KOPT-K1 (cell line): ENCODE data around the gene STK38.
"Not testable (repeated sequence)": the region's sequence is repeated elsewhere in the genome, so short reads cannot be mapped to it uniquely, and the experiment has no call there.

Experiments used
- H3K27ac ChIP-seq: fragments of 200-600 bp; sonication (generic); 2 replicates; pipeline ENCODE4 v1.5.1; 2016; ENCODE audit warnings: antibody characterized with exemption, mild to moderate bottlenecking, low read depth, low read length; ENCODE audit not compliant: poor library complexity, severe bottlenecking
- H3K36me3 ChIP-seq: fragments of 200-600 bp; sonication (generic); 2 replicates; pipeline ENCODE4 v1.5.1; 2017; ENCODE audit warnings: antibody characterized with exemption, mild to moderate bottlenecking, low read length, moderate library complexity; ENCODE audit not compliant: insufficient read depth
- H3K9me3 ChIP-seq: fragments of 200-600 bp; sonication (generic); 2 replicates; pipeline ENCODE4 v1.5.1; 2017; ENCODE audit warnings: antibody characterized with exemption, low read length, mild to moderate bottlenecking; ENCODE audit not compliant: insufficient read depth, poor library complexity, severe bottlenecking

The STK38 gene

DNA sequence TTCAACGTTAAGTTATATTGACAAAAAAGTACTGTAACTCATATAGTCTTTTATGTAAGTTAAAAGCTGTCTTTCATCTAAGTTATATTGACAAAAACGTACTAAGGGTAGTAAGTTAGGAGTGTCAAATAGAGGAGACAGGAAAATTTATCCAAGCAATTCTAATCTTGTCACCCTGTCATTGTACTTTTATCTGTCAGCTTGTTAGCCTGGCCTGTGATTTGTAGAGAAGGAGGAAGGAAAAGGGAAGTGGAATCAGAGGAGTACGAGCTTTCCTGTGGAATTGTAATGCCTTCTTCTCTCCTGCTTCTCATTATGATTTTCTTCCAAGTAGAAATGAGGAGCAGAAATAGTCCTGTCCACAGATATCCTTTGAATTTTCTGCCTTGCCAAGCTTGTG lies 85.6 kb downstream of the STK38 start:
- Histone ChIP-seq H3K36me3 (peaks cover 2% of the 10 kb centered on the region; the same call in 1 of the 2 replicates), H3K9me3 (no peaks in the 10 kb centered on the region), H3K27ac (no peak overlapping the region)

DNA sequence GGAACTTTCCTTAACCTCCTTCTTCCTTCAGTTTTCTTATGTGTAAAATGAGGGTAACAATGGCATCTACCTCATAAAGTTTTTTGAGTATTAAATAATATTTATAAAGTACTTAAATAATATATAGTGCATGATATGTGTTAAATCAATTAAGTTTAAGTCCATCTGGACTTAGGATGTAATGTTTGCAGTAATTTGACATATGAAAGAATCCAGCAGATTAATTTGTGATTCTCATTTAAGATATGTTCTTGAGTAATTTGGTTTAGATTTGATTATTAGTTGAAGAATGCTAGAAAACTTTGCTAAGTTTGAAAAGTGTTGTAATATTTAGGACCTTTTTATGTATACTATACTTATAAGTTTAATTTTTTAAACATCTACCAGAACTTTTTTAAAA lies 86.4 kb downstream of the STK38 start:
- Histone ChIP-seq H3K9me3 (no peaks in the 10 kb centered on the region), H3K36me3 (peaks cover 5% of the 10 kb centered on the region; the same call in 1 of the 2 replicates), H3K27ac (no peak overlapping the region)

DNA sequence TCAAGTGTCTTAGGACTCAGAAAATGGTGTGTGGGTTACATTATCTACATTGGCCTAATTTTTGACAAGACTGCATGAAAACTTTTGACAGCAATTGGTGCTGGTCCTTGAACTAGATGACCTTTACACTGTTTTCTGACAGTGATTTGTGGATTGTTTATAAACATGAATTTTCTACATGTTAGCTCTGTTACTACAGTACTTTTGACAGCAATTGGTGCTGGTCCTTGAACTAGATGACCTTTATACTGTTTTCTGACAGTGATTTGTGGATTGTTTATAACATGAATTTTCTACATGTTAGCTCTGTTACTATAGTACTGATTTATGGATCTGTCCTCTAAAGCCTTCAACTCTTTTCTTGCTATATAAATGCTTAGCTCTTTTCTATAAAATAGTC lies 87.8 kb downstream of the STK38 start:
- Histone ChIP-seq H3K36me3 (peaks cover 8% of the 10 kb centered on the region; the same call in 1 of the 2 replicates), H3K27ac (no peak overlapping the region), H3K9me3 (no peaks in the 10 kb centered on the region)

DNA sequence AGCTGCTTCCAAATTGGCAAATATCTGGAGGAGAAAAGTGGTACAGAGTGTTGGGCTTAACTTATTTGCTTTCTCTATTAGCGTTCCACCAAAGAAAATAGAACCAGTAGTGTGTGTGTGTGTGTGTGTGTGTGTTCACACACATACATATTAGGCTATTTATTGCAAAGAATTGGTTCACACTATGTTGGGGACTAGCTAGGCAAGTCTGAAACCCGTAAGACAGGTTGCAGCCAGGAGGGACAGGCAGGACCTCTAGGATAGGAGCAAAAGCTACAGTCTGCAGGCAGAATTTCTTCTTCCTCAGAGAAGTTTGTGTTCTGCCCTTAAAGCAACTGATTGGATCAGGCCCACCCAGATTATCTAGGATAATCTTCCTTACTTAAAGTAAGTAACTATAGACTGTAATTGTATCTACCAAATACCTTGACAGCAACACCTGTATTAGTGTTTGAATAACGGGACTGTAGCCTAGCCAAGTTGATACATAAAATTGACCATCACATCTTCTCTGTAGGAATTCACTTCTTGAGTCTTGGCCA lies 91.7 kb downstream of the STK38 start:
- H3K27ac ChIP-seq, result no peak overlapping the region
- peaks cover 26% of the 10 kb centered on the region for H3K36me3 ChIP-seq
- no peaks in the 10 kb centered on the region for H3K9me3 ChIP-seq

DNA sequence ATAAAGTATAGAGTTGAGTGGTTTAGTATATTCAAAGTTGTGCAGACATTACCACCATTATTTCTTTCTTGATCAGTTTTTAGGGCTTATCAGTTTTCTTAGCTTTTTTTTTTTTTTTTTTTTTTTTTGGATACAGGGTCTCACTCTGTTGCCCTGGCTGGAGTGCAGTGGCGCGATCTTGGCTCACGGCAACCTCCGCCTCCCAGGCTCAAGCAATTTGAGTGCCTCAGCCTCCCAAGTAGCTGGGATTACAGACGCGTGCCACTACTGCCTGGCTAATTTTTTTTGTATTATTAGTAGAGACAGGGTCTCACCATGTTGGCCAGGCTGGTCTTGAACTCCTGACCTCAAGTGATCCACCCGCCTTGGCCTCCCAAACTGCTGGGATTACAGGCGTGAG lies 94.4 kb downstream of the STK38 start:
- not testable (repeated sequence) for H3K27ac ChIP-seq, H3K9me3 ChIP-seq
- H3K36me3 ChIP-seq, result peaks cover 43% of the 10 kb centered on the region

DNA sequence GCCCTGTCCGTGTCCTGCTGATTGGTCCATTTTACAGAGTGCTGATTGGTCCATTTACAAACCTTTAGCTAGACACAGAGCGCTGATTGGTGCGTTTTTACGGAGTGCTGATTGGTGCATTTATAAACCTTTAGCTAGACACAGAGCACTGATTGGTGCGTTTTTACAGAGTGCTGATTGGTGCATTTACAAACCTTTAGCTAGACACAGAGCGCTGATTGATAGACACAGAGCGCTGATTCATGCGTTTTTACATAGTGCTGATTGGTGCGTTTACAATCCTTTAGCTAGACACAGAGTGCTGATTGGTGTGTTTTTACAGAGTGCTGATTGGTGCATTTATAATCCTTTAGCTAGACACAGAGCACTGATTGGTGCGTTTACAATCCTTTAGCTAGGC lies 98.1 kb downstream of the STK38 start:
- not testable (repeated sequence) for H3K27ac ChIP-seq, H3K9me3 ChIP-seq
- H3K36me3 ChIP-seq, result peaks cover 38% of the 10 kb centered on the region

DNA sequence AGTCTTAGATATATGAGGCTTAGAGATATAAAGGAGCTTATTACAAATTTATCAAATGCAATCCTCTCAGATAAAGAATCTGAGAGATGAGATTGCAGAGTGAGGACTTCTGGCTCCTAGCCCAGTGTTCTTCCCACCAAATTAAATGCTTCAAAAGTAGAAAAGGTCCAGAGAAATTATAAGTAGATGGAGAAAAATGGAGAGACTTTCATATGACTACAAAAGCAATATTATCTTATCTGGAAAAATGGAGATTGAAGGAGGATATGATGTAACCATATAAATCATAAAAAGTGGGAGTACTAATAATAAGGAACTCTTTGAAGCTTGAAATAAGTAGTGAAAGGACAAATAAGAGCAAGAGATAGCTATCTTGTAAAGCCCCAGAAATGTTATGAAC lies 101.7 kb downstream of the STK38 start:
- peaks cover 20% of the 10 kb centered on the region for H3K36me3 ChIP-seq
- peaks cover 8% of the 10 kb centered on the region for H3K9me3 ChIP-seq
- H3K27ac ChIP-seq, result no peak overlapping the region

DNA sequence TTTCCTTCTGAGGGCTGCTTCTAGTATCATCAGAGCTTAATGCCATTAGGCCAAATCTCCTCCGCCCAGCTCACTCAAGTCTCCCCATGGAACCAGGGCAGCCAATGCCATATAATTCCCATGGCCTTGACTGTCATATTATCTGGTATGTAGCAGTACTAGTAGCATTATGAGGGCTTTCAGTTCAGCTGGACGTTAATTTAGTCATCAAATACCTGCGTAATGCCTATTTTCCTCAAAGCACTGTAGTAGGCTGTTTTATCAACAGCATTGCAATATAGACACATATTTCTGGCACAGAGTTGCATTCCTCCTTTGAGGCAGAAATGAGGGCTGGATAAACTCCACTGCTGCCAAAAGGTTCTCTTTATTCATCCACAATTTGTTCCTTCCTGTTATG lies 102.8 kb downstream of the STK38 start:
- H3K36me3 ChIP-seq, result peaks cover 18% of the 10 kb centered on the region
- peaks cover 8% of the 10 kb centered on the region for H3K9me3 ChIP-seq
- H3K27ac ChIP-seq, result no peak overlapping the region
